Bronchial epithelial cell (primary cell): ENCODE measurements around the gene RAD18. TPM values are rescaled to one million over a fixed set of nuclear protein-coding genes. Genes with fewer than 3 reads are reported as not detected.

Experiments
- DNase-seq: peaks from one replicate; pipeline ENCODE4 v3.0.0-alpha.2; 2010; ENCODE audit warnings: low read depth
- FAIRE-seq: peaks from 2 replicates; lab custom pipeline; 2011; peaks lifted over from hg19 to GRCh38; lab: Jason Lieb, UNC
- H3K27me3 ChIP-seq: 2 replicates; pipeline ENCODE4 v1.5.1; 2011; ENCODE audit warnings: low read length; ENCODE audit not compliant: control insufficient read depth, insufficient read depth
- H3K36me3 ChIP-seq: 2 replicates; pipeline ENCODE4 v1.5.1; 2011; ENCODE audit warnings: low read length; ENCODE audit not compliant: control insufficient read depth, insufficient read depth
- H3K4me3 ChIP-seq: 2 replicates; pipeline ENCODE4 v1.5.1; 2011; ENCODE audit warnings: mild to moderate bottlenecking, low read depth, low read length, control low read depth
- total RNA-seq: library from RNA; depleted of rRNA; stranded (reverse); fragments of >200 nt; gene quantifications from 2 replicates; pipeline ENCODE4 v1.2.1, GENCODE V29; 2014
- TF ChIP-seq, protein P1 (sequence below): IDR thresholded peaks from 2 replicates; pipeline ENCODE4 v1.5.1; 2011; ENCODE audit warnings: mild to moderate bottlenecking, moderate library complexity, low read length, control low read depth, inconsistent platforms; ENCODE audit not compliant: insufficient read depth, severe bottlenecking

RAD18 gene
- total RNA-seq, 1 donor from 2014 or later = 3.9 TPM

- DNase-seq (no peak), FAIRE-seq (no peak)
- Histone ChIP-seq H3K27me3 (peaks cover 3% of the 10 kb centered on the region), H3K4me3 (no peak overlapping the region), H3K36me3 (peaks cover 2% of the 10 kb centered on the region)
- TF ChIP-seq, protein P1, sequence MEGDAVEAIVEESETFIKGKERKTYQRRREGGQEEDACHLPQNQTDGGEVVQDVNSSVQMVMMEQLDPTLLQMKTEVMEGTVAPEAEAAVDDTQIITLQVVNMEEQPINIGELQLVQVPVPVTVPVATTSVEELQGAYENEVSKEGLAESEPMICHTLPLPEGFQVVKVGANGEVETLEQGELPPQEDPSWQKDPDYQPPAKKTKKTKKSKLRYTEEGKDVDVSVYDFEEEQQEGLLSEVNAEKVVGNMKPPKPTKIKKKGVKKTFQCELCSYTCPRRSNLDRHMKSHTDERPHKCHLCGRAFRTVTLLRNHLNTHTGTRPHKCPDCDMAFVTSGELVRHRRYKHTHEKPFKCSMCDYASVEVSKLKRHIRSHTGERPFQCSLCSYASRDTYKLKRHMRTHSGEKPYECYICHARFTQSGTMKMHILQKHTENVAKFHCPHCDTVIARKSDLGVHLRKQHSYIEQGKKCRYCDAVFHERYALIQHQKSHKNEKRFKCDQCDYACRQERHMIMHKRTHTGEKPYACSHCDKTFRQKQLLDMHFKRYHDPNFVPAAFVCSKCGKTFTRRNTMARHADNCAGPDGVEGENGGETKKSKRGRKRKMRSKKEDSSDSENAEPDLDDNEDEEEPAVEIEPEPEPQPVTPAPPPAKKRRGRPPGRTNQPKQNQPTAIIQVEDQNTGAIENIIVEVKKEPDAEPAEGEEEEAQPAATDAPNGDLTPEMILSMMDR = no peak
Measured at GRCh38 chr3:8981296-8981695, 18.0 kb upstream of the RAD18 start.

DNA sequence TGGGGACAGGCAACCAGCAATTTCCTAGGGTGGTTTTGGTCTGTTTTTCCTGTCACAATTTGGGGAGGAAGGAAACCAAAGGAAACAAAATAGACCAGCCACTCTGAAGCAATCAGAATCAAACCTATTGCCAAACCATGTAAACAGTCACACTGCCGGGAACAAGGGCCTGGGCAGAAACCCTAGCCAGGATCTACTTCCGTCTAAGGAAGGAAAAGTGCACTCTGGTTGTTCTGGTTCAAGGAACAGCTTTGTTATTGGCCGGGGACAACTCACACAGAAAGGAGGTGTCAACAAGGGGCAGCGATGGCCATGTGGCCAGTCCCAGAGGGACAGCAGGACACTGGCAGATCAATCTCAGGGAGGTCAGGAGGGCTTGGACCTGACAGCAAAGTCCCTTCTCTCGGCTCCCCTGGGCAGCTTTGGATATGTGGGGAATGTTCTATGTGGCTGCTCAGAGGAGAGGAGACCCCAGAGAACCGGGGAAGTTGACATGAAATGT is 17.5 kb upstream of the RAD18 start:
- Histone ChIP-seq H3K36me3 (peaks cover under 1% of the 10 kb centered on the region), H3K27me3 (peaks cover 3% of the 10 kb centered on the region), H3K4me3 (no peak overlapping the region)
- FAIRE-seq = peak; percentile 18
- TF ChIP-seq, protein P1 = no peak
- no peak for DNase-seq

DNA sequence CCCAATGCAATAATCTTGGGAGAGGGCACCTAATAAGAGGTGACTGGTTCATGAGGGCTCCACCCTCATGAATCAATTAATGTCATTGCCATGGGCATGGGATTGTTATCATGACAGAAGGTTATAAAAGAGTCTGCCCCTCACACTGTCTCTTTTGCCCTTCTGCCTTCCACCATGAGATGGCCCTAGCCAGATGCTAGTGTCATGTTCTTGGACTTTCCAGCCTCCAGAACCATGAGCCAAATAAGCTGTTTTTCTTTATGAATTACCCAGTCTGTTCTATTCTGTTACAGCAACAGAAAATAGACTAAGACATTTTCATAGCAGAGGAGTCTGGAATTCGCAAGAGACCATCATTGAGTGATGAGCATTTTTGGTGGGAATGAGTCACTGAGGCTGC is 16.0 kb upstream of the RAD18 start:
- Histone ChIP-seq H3K36me3 (no peaks in the 10 kb centered on the region), H3K27me3 (peaks cover 3% of the 10 kb centered on the region), H3K4me3 (no peak overlapping the region)
- DNase-seq (no peak), FAIRE-seq (no peak)
- TF ChIP-seq, protein P1 = no peak

GRCh38 chr3:8978551-8978950 is 15.3 kb upstream of the RAD18 start:
- peaks cover 3% of the 10 kb centered on the region for H3K27me3 ChIP-seq
- DNase-seq (no peak), FAIRE-seq (no peak)
- TF ChIP-seq, protein P1 = no peak
- no peaks in the 10 kb centered on the region for H3K36me3 ChIP-seq
- no peak overlapping the region for H3K4me3 ChIP-seq

GRCh38 chr3:8976540-8977182 is 13.4 kb upstream of the RAD18 start:
- Histone ChIP-seq H3K27me3 (peaks cover 3% of the 10 kb centered on the region), H3K4me3 (no peak overlapping the region), H3K36me3 (no peaks in the 10 kb centered on the region)
- FAIRE-seq (peak; percentile 36), DNase-seq (no peak)
- TF ChIP-seq, protein P1 = no peak
